Lung (tissue), 12 donors: ENCODE measurements around the gene EPC1. TPM values are rescaled to one million over a fixed set of nuclear protein-coding genes. Genes with fewer than 3 reads are reported as not detected.
"Not testable (repeated sequence)": the region's sequence is repeated elsewhere in the genome, so short reads cannot be mapped to it uniquely, and the experiment has no call there.

Experiments
- ATAC-seq: fragments of 200-7000 bp; cut with Tn5 transposase; one replicate; pipeline ENCODE4 v1.9.1; 2020; ENCODE audit warnings: moderate number of reproducible peaks; ENCODE audit not compliant: insufficient read depth, low FRiP score
- DNase-seq, 3 donors: peaks; one replicate each; pipeline ENCODE4 v3.0.0-alpha.2; 2013 to 2017
- H3K27ac ChIP-seq, 2 donors: one replicate each; pipeline ENCODE4 v1.5.1; 2013; ENCODE audit warnings: mild to moderate bottlenecking in 2 of 2, moderate library complexity in 2 of 2, control low read depth in 1 of 2, inconsistent platforms in 1 of 2, low read depth in 1 of 2, low read length in 1 of 2
- H3K27me3 ChIP-seq, 3 donors: one replicate each; pipeline ENCODE4 v1.5.1; 2013; ENCODE audit warnings: low read length in 2 of 3; ENCODE audit not compliant: control insufficient read depth in 3 of 3, insufficient read depth in 3 of 3
- H3K36me3 ChIP-seq, 4 donors: one replicate each; pipeline ENCODE4 v1.5.1; 2013; ENCODE audit warnings: low read length in 4 of 4, mild to moderate bottlenecking in 1 of 4, moderate library complexity in 1 of 4; ENCODE audit not compliant: control insufficient read depth in 4 of 4, insufficient read depth in 4 of 4
- H3K4me1 ChIP-seq, 5 donors: one replicate each; pipeline ENCODE4 v1.5.1; 2013; ENCODE audit warnings: low read length in 5 of 5, mild to moderate bottlenecking in 2 of 5, moderate library complexity in 1 of 5; ENCODE audit not compliant: control insufficient read depth in 5 of 5, insufficient read depth in 5 of 5
- H3K4me3 ChIP-seq: one replicate; pipeline ENCODE4 v1.5.1; 2013; ENCODE audit warnings: mild to moderate bottlenecking, control low read depth, moderate library complexity
- H3K9ac ChIP-seq, 2 donors: one replicate each; pipeline ENCODE4 v1.5.1; 2013; ENCODE audit warnings: low read length in 2 of 2, control low read depth in 1 of 2; ENCODE audit not compliant: insufficient read depth in 1 of 2
- H3K9me3 ChIP-seq, 4 donors: one replicate each; pipeline ENCODE4 v1.5.1; 2013; ENCODE audit warnings: low read length in 3 of 4, mild to moderate bottlenecking in 1 of 4, moderate library complexity in 1 of 4; ENCODE audit not compliant: control insufficient read depth in 4 of 4, insufficient read depth in 3 of 4
- WGBS, 2 donors: extraction: QIAGEN DNeasy Blood & Tissue Kit; methylation state at CpG; one replicate each; pipeline ENCODE4 v1.1.7; 2013; 5-methylcytosine and 5-hydroxymethylcytosine counted together
- polyA plus RNA-seq, 2 donors: library from polyadenylated mRNA; stranded (reverse); fragments of 200-250 nt; gene quantifications; one replicate each; pipeline ENCODE4 v1.2.1, GENCODE V29; 2013
- total RNA-seq, 2 donors: library from RNA; depleted of rRNA in 1 of 2; stranded (reverse); fragments of >200 nt in 1 of 2; gene quantifications; one replicate each; pipeline ENCODE4 v1.2.1, GENCODE V29; 2014 to 2021
- TF ChIP-seq, protein P1 (sequence below): IDR thresholded peaks from 2 replicates; pipeline ENCODE4 v1.5.1; 2012; ENCODE audit warnings: mild to moderate bottlenecking; ENCODE audit errors: control extremely low read depth, extremely low read depth
- donor health status: control.
- donor health status: control.
- donor health status: Bipolar disorder and iron deficiency.
- donor health status: healthy.
- donor health status: DM: yes; HTN: yes; CAD: no.

EPC1 gene
- total and polyA plus RNA-seq, 4 donors = 13.2 to 109 (median 26.0) TPM

GRCh38 chr10:32256613-32257437, 90.1 kb downstream of the EPC1 start:
- Histone ChIP-seq H3K4me1 (peaks cover 0 to 3% (median 0%) of the 10 kb centered on the region in 5 donors), H3K4me3 (no peak overlapping the region), H3K9me3 (no peaks in the 10 kb centered on the region), H3K27me3 (no peaks in the 10 kb centered on the region), H3K27ac (no peak overlapping the region), H3K36me3 (no peaks in the 10 kb centered on the region), H3K9ac (no peak overlapping the region)
- 29 to 31% methylated on average over 12 of the region's 12 CpGs for WGBS, 2 donors
- ATAC-seq (peak; percentile 81), DNase-seq (peak; percentile 57 to 69 (median 62))
- TF ChIP-seq, protein P1, sequence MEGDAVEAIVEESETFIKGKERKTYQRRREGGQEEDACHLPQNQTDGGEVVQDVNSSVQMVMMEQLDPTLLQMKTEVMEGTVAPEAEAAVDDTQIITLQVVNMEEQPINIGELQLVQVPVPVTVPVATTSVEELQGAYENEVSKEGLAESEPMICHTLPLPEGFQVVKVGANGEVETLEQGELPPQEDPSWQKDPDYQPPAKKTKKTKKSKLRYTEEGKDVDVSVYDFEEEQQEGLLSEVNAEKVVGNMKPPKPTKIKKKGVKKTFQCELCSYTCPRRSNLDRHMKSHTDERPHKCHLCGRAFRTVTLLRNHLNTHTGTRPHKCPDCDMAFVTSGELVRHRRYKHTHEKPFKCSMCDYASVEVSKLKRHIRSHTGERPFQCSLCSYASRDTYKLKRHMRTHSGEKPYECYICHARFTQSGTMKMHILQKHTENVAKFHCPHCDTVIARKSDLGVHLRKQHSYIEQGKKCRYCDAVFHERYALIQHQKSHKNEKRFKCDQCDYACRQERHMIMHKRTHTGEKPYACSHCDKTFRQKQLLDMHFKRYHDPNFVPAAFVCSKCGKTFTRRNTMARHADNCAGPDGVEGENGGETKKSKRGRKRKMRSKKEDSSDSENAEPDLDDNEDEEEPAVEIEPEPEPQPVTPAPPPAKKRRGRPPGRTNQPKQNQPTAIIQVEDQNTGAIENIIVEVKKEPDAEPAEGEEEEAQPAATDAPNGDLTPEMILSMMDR = peak; percentile 91

- DNase-seq = no peak
- 89 to 97% methylated on average over 2 of the region's 2 CpGs for WGBS, 2 donors
- Histone ChIP-seq H3K4me3 (no peak overlapping the region), H3K36me3 (no peaks in the 10 kb centered on the region), H3K4me1 (peaks cover 0 to 3% (median 0%) of the 10 kb centered on the region in 5 donors), H3K27ac (no peak overlapping the region), H3K27me3 (no peaks in the 10 kb centered on the region), H3K9me3 (no peaks in the 10 kb centered on the region), H3K9ac (no peak overlapping the region)
- no peak for ATAC-seq
- TF ChIP-seq, protein P1 = no peak
These were observed 93.1 kb downstream of the EPC1 start for GRCh38 chr10:32253821-32254220.

GRCh38 chr10:32253276-32253675, 93.7 kb downstream of the EPC1 start:
- TF ChIP-seq, protein P1 = no peak
- no peaks in the 10 kb centered on the region for H3K9me3 ChIP-seq
- no peaks in the 10 kb centered on the region for H3K36me3 ChIP-seq
- H3K4me1 ChIP-seq = peaks cover 0 to 3% (median 0%) of the 10 kb centered on the region in 5 donors
- ATAC-seq = no peak
- H3K27ac ChIP-seq = no peak overlapping the region
- H3K4me3 ChIP-seq = no peak overlapping the region
- no peak overlapping the region for H3K9ac ChIP-seq
- H3K27me3 ChIP-seq = no peaks in the 10 kb centered on the region
- WGBS, 2 donors = 85 to 89% methylated on average over 4 of the region's 4 CpGs
- DNase-seq = no peak

DNA sequence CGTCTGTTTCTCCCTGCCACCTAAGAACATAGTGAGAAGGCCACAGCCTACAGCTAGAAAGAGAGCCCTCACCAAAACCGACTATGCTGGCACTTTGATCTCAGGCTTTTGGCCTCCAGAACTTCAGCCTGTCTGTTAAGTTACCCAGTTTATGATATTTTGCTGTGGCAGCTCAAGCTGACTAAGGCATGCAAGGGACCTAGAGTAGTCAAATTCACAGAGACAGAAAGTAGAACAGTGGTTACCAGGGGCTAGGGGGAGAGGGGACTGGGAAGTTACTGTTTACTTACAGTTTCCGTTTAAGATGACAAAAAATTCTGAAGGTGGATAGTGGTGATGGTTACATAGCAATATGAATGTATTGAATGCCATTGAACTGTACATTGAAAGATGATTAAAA, 96.5 kb downstream of the EPC1 start:
- not testable (repeated sequence) for H3K27me3 ChIP-seq

More for the DNA sequence above, 96.5 kb downstream of the EPC1 start:
- not testable (repeated sequence) for DNase-seq, H3K9ac ChIP-seq, H3K9me3 ChIP-seq, H3K4me3 ChIP-seq, ATAC-seq, H3K27ac ChIP-seq, H3K4me1 ChIP-seq, H3K36me3 ChIP-seq
- WGBS, 2 donors = 58 to 79% methylated on average over 3 of the region's 3 CpGs
